Neutrophil (primary cell): Measurements from ENCODE around the gene EPHA8.

Experiments used
- H3K27ac ChIP-seq: fragments of 200-600 bp; sonication (generic); 2 replicates; pipeline ENCODE4 v1.5.1; 2016; ENCODE audit warnings: mild to moderate bottlenecking, moderate library complexity
- H3K27me3 ChIP-seq: fragments of 200-600 bp; sonication (generic); 2 replicates; pipeline ENCODE4 v1.6.0; 2016; ENCODE audit warnings: mild to moderate bottlenecking
- H3K36me3 ChIP-seq: fragments of 200-600 bp; sonication (generic); 2 replicates; pipeline ENCODE4 v1.5.1; 2017
- H3K4me1 ChIP-seq, 2 experiments: fragments of 200-600 bp in 1 of 2; sonication (generic) in 1 of 2; 1 replicate in 1 of 2; 2 replicates in 1 of 2; pipeline versions ENCODE4 v1.5.1 to v1.6.1; 2013 to 2016; ENCODE audit warnings: low read depth in 1 of 2, low read length in 1 of 2, mild to moderate bottlenecking in 1 of 2, moderate library complexity in 1 of 2; ENCODE audit not compliant: control insufficient read depth in 1 of 2, insufficient read depth in 1 of 2
- H3K4me3 ChIP-seq, 2 experiments: fragments of 200-600 bp in 1 of 2; sonication (generic) in 1 of 2; 1 replicate in 1 of 2; 2 replicates in 1 of 2; pipeline ENCODE4 v1.5.1; 2013 to 2016; ENCODE audit warnings: low read depth in 1 of 2, low read length in 1 of 2, mild to moderate bottlenecking in 1 of 2, moderate library complexity in 1 of 2
- H3K9me3 ChIP-seq: fragments of 200-600 bp; sonication (generic); 2 replicates; pipeline ENCODE4 v1.5.1; 2016
- TF ChIP-seq, protein P1 (sequence below): fragments of 200-600 bp; sonication (generic); IDR thresholded peaks from 2 replicates; pipeline ENCODE4 v1.5.1; 2016; ENCODE audit warnings: antibody characterized with exemption

Gene EPHA8

DNA sequence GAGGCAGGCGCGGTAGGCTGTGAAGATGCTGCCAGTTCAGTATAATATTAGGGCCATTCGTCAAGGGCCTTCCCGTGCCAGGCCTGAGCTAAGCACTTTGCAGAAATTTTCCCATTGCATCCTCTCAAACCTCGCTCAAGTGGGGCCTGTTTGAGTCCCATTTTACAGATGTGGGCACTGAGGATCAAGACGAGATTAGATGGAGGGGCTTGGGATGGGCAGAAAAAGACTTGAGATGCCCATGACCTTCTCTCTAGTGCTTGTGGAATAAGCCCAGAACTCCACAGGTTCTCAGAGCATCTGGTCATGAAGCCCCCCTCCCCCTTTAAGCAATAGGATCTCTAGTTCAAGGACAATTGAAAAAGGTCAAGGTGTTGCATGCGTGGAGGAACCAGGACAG is 9.9 kb downstream of the EPHA8 start:
- TF ChIP-seq, protein P1, sequence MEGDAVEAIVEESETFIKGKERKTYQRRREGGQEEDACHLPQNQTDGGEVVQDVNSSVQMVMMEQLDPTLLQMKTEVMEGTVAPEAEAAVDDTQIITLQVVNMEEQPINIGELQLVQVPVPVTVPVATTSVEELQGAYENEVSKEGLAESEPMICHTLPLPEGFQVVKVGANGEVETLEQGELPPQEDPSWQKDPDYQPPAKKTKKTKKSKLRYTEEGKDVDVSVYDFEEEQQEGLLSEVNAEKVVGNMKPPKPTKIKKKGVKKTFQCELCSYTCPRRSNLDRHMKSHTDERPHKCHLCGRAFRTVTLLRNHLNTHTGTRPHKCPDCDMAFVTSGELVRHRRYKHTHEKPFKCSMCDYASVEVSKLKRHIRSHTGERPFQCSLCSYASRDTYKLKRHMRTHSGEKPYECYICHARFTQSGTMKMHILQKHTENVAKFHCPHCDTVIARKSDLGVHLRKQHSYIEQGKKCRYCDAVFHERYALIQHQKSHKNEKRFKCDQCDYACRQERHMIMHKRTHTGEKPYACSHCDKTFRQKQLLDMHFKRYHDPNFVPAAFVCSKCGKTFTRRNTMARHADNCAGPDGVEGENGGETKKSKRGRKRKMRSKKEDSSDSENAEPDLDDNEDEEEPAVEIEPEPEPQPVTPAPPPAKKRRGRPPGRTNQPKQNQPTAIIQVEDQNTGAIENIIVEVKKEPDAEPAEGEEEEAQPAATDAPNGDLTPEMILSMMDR, result no peak
- Histone ChIP-seq H3K36me3 (no peaks in the 10 kb centered on the region), H3K4me3 (no peak overlapping the region), H3K27ac (no peak overlapping the region), H3K4me1 (no peaks in the 10 kb centered on the region), H3K9me3 (no peaks in the 10 kb centered on the region), H3K27me3 (peaks cover 8% of the 10 kb centered on the region)

DNA sequence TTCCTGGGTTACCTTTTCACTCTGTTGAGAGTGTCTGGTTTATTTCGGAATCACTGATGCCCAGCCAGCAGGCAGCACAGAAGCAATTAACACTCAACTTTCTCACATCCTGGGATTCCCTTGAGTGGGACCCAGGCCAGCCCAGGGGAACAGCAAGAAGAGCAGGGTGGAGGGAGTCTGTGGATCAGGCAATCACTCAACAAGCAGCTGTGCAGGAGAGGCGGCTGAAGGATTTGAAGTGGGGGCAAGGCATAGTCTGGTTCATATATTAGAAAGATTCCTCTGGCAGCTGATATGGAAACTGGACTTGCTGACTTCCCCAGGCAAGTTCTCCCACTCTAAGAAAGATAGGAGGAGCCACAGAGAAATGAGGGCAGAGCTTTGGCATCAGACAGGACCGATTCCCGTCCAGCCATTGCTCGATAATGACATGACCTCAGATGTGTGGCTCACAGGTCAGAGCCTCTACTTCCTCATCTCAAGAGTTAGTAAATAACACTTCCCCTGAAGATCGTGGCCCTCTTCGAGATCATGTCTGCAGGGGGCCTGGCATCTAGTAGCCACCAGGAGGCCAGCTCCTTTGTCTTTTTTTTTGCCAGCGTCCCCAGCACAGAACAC is 12.4 kb downstream of the EPHA8 start:
- Histone ChIP-seq H3K4me3 (no peak overlapping the region), H3K4me1 (no peaks in the 10 kb centered on the region), H3K27me3 (peaks cover 8% of the 10 kb centered on the region), H3K9me3 (no peaks in the 10 kb centered on the region), H3K27ac (no peak overlapping the region), H3K36me3 (no peaks in the 10 kb centered on the region)
- TF ChIP-seq, protein P1, result no peak

DNA sequence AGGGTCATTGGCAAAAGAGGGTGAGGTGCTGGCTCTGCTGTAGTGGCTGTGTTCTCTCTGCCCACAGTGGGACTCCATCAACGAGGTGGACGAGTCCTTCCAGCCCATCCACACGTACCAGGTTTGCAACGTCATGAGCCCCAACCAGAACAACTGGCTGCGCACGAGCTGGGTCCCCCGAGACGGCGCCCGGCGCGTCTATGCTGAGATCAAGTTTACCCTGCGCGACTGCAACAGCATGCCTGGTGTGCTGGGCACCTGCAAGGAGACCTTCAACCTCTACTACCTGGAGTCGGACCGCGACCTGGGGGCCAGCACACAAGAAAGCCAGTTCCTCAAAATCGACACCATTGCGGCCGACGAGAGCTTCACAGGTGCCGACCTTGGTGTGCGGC is 12.9 kb downstream of the EPHA8 start:
- peaks cover 8% of the 10 kb centered on the region for H3K27me3 ChIP-seq
- no peak overlapping the region for H3K4me3 ChIP-seq
- no peaks in the 10 kb centered on the region for H3K36me3 ChIP-seq
- TF ChIP-seq, protein P1, result no peak
- no peak overlapping the region for H3K27ac ChIP-seq
- no peaks in the 10 kb centered on the region for H3K4me1 ChIP-seq
- H3K9me3 ChIP-seq, result no peaks in the 10 kb centered on the region

DNA sequence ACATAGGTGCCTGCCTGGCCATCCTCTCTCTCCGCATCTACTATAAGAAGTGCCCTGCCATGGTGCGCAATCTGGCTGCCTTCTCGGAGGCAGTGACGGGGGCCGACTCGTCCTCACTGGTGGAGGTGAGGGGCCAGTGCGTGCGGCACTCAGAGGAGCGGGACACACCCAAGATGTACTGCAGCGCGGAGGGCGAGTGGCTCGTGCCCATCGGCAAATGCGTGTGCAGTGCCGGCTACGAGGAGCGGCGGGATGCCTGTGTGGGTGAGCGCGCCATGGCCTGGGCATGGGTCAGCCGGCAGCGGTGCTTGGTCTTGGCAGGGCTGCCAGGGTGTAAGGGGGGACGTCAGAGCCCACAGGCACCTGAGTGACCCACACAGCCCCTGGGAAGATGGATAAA is 13.3 kb downstream of the EPHA8 start:
- Histone ChIP-seq H3K9me3 (no peaks in the 10 kb centered on the region), H3K4me1 (no peaks in the 10 kb centered on the region), H3K27me3 (peaks cover 8% of the 10 kb centered on the region), H3K36me3 (no peaks in the 10 kb centered on the region), H3K27ac (no peak overlapping the region), H3K4me3 (no peak overlapping the region)
- TF ChIP-seq, protein P1, result no peak

DNA sequence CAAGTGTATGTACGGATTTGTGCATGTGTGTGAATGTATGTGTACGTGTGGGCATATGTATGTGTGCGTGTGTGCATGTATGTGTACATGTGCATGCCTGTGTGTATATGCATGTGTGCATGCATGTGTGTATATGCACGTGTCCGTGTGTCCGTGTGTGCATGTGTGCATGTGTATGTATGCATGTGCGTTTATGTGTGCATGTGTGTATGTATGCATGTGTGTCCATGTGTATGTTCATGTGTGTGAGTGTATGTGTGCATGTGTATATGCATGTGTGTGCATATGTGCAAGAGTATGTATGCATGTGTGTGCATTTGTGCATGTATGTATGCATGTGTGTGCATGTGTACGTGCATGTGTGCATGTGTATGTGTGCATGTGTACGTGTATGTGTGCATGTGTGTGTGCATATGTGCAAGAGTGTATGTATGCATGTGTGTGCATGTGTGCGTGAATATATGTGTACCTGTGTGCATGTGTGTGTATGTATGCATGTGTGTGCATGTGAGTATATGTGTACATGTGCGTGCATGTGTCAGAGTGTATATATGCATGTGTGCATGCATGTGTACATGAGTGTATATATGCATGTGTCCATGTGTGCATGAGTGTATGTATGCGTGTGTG is 15.6 kb downstream of the EPHA8 start:
- Histone ChIP-seq H3K4me3 (no peak overlapping the region), H3K9me3 (no peaks in the 10 kb centered on the region), H3K27me3 (no peaks in the 10 kb centered on the region), H3K4me1 (no peaks in the 10 kb centered on the region), H3K27ac (no peak overlapping the region), H3K36me3 (no peaks in the 10 kb centered on the region)
- TF ChIP-seq, protein P1, result no peak
